Left ventricle myocardium inferior (tissue), 1 donor: ENCODE measurements around the gene UBE2F. TPM values are rescaled to one million over a fixed set of nuclear protein-coding genes. Genes with fewer than 3 reads are reported as not detected.

Source experiments
- DNase-seq: peaks from one replicate; pipeline ENCODE4 v3.0.0-alpha.2; 2020
- H3K27ac ChIP-seq: fragments of 200-600 bp; replicated peaks from 2 replicates; pipeline ENCODE4 v1.8.0; 2021
- H3K27me3 ChIP-seq: fragments of 200-600 bp; 2 replicates; pipeline ENCODE4 v1.8.0; 2021; ENCODE audit warnings: low read depth
- H3K36me3 ChIP-seq: fragments of 200-600 bp; 2 replicates; pipeline ENCODE4 v1.8.0; 2021
- H3K4me1 ChIP-seq: fragments of 200-600 bp; 2 replicates; pipeline ENCODE4 v1.8.0; 2021
- H3K4me3 ChIP-seq: fragments of 200-600 bp; 2 replicates; pipeline ENCODE4 v1.8.0; 2021; ENCODE audit warnings: mild to moderate bottlenecking, moderate library complexity
- H3K9me3 ChIP-seq: fragments of 200-600 bp; replicated peaks from 2 replicates; pipeline ENCODE4 v1.8.0; 2021
- intact Hi-C: fragments of 100-400 bp; cut with micrococcal nuclease; formaldehyde crosslinking; loops from one replicate; pipeline ENCODE4 v1.11.0; 2022
- total RNA-seq: library from RNA; stranded (reverse); fragmentation: NEBNext Ultra II Directional; extraction: Animal tissue kit (Norgen Biotek cat#: 25700); gene quantifications from one replicate; pipeline ENCODE4 v1.2.1, GENCODE V29; 2021
- TF ChIP-seq, protein P1 (sequence below): fragments of 200-600 bp; IDR thresholded peaks from 2 replicates; pipeline ENCODE4 v1.8.0; 2021; ENCODE audit warnings: antibody characterized with exemption, mild to moderate bottlenecking, borderline replicate concordance
- donor health status: DM: no; HTN: yes; CAD: no; lungs with severe emphysema.

UBE2F gene
- total RNA-seq, 1 donor from 2014 or later: 63.5 TPM

DNA sequence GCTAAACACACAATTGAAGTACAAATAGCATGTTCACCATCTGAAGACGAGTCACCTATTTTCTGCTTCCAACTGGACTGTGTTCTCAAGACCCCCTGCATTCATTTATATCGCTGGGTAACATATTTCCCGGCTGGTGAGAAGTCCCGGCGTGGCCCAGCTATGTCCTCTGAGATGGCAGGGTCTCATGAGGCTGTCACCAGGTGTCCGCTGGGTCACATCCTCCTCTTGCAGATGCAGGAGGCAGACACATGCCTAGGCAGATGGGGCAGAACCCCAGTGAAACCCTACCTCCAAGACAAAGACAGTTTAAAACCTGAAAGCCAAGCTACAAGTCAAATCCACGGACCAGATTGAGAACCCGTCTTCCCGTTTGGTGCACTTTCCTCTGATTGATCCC is 36.8 kb upstream of the UBE2F start:
- intact Hi-C loops: no loop called here
- H3K4me3 ChIP-seq: no peak overlapping the region
- no peak for DNase-seq

DNA sequence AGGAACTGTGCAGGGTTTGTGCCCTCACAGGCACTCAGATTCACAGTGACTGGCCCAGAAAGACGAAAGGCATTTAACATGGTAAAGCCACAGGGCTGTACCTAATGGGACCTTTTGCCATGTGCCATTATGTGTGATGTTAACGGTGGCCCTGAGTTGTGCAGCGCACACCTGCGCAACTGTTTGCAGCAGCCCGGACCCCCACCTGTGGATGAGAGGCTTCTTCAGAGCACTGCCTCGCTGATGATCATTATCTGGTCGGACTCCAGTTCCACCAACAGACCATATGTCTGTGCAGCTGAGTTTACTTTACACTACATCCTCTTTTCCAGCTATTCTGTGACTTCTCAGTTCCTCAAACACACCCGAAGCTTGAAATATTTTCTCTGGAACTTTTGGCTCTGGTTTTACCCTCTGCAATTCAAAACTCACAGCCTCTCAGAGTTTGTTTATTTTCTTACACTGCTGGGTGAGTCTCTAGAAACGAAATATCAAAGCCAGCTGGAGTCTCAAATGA is 35.6 kb upstream of the UBE2F start:
- H3K27ac ChIP-seq: no peak overlapping the region
- no peaks in the 10 kb centered on the region for H3K36me3 ChIP-seq
- intact Hi-C loops: no loop called here
- peaks cover 11% of the 10 kb centered on the region for H3K9me3 ChIP-seq
- H3K27me3 ChIP-seq: no peaks in the 10 kb centered on the region
- no peak overlapping the region for H3K4me3 ChIP-seq
- peaks cover 8% of the 10 kb centered on the region for H3K4me1 ChIP-seq
- no peak for DNase-seq
- TF ChIP-seq, protein P1, sequence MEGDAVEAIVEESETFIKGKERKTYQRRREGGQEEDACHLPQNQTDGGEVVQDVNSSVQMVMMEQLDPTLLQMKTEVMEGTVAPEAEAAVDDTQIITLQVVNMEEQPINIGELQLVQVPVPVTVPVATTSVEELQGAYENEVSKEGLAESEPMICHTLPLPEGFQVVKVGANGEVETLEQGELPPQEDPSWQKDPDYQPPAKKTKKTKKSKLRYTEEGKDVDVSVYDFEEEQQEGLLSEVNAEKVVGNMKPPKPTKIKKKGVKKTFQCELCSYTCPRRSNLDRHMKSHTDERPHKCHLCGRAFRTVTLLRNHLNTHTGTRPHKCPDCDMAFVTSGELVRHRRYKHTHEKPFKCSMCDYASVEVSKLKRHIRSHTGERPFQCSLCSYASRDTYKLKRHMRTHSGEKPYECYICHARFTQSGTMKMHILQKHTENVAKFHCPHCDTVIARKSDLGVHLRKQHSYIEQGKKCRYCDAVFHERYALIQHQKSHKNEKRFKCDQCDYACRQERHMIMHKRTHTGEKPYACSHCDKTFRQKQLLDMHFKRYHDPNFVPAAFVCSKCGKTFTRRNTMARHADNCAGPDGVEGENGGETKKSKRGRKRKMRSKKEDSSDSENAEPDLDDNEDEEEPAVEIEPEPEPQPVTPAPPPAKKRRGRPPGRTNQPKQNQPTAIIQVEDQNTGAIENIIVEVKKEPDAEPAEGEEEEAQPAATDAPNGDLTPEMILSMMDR: no peak

More for the DNA sequence above, 36.8 kb upstream of the UBE2F start:
- no peaks in the 10 kb centered on the region for H3K36me3 ChIP-seq
- H3K9me3 ChIP-seq: peaks cover 11% of the 10 kb centered on the region
- TF ChIP-seq, protein P1: no peak
- peaks cover 5% of the 10 kb centered on the region for H3K4me1 ChIP-seq
- H3K27ac ChIP-seq: no peak overlapping the region
- no peaks in the 10 kb centered on the region for H3K27me3 ChIP-seq

DNA sequence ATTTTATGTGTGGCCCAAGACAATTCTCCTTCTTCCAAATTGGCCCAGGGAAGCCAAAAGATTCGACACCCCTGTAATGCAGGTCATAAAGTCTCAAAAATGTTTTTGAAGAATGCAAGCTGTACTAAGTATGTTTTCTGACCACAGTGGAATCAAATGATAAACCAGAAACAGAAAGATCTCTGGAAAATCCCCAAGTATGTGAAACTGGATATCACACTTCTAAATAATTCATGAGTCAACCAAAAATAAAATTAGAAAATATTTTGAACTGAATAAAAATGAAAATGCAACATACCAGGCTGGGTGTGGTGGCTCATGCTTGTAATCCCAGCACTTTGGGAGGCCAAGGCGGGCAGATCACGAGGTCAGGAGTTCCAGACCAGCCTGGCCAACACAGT is 34.1 kb upstream of the UBE2F start:
- H3K4me1 ChIP-seq: peaks cover 8% of the 10 kb centered on the region
- no peak for DNase-seq
- H3K4me3 ChIP-seq: no peak overlapping the region
- H3K36me3 ChIP-seq: no peaks in the 10 kb centered on the region
- peaks cover 11% of the 10 kb centered on the region for H3K9me3 ChIP-seq
- H3K27ac ChIP-seq: no peak overlapping the region
- TF ChIP-seq, protein P1: no peak
- intact Hi-C loops: no loop called here
- no peaks in the 10 kb centered on the region for H3K27me3 ChIP-seq

DNA sequence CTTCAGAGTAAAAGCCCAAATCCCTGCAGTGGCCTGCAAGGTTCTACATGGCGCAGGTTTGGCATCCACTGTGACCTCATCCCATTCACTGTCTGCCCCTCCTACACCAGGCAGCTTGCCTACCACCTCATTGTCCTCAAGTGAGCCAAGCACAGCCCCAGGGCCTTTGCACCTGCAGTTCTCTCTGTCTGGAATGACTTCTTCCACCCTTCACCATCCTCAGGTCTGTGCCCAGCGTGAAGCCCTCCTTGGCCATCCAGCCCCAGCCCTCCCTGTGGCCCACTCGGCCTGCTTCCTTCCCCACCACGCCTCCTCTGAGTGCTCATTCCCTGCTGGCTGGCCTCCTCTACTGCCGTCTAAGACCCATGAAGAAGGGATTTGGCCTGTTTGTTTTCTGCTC is 32.6 kb upstream of the UBE2F start:
- Histone ChIP-seq H3K36me3 (no peaks in the 10 kb centered on the region), H3K27ac (no peak overlapping the region), H3K4me3 (no peak overlapping the region), H3K9me3 (peaks cover 11% of the 10 kb centered on the region), H3K4me1 (peaks cover 8% of the 10 kb centered on the region), H3K27me3 (no peaks in the 10 kb centered on the region)
- TF ChIP-seq, protein P1: no peak
- no peak for DNase-seq
- intact Hi-C loops: no loop called here

DNA sequence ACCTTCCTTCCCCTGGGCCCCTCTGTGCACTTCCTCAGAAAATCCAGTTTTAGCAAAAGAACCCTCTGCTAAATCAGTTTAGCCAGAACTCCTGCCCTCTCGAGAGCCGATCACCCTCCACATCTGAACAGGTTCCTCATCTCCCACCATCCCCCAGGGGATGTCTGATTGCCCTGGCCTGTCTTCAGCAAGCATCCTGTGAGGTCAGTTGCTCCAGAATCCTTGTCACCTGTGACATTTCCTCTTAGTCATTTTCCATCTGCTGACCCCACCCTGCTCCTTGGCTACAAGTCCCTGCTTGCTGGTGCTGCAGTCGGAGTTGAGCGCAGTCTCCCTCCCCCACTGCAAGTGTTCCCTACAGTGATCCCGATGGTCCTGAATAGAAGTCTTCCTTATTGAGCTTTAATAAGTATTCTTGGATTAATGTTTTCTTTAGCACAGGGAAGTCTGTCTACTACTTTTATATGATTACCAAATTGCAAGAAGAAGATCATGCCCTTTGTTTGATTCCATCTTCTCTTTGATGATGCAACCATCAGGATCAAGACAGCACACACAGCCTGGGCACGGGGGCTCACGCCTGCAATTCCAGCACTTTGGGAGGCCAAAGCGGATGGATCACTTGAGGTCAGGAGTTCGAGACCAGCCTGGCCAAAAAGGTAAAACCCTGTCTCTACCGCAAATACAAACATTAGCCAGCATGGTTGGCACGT is 30.9 kb upstream of the UBE2F start:
- H3K9me3 ChIP-seq: peaks cover under 1% of the 10 kb centered on the region
- no peaks in the 10 kb centered on the region for H3K36me3 ChIP-seq
- H3K27ac ChIP-seq: peak overlapping the region; percentile 55
- TF ChIP-seq, protein P1: no peak
- H3K4me1 ChIP-seq: peaks cover 8% of the 10 kb centered on the region
- no peak for DNase-seq
- intact Hi-C loops: no loop called here
- no peaks in the 10 kb centered on the region for H3K27me3 ChIP-seq
- H3K4me3 ChIP-seq: no peak overlapping the region
